ENCODE results near the gene SFMBT1.
A peak's percentile ranks its signal among the peaks of the same experiment; 100 is the strongest.
"Not testable (repeated sequence)": the region's sequence is repeated elsewhere in the genome, so short reads cannot be mapped to it uniquely, and the experiment has no call there.

The SFMBT1 gene

DNA sequence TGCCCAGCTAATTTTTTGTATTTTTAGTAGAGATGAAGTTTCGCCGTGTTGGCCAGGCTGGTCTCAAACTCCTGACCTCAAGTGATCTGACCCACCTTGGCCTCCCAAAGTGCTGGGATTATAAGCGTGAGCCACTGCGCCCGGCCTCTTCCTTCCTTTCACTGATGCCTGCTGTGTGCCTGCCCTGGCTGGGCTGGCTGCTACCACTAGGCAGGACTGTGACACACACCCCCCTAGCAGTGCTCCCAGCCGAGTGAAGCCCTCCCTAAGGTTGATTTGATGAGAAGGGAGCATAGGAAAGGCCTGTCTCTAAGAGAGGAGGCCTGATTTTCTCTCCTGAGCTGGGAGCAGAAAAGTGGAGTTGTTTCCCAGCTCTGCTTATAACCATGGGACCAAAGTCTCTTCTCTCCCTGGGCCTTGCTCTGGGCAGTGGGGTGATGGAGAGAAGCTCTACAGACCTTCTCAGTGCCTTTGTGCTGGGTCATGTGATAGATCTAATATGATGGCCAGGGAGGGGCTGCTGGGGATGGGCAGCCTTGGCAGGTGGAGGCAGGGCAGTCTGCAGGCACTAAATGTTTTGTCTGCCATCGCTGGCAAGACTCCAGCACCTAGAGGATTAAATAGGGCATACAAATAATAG, 20.1 kb upstream of the SFMBT1 start:
- no peak for TF ChIP-seq ZNF274 (IDR thresholded peaks at IDR 0.05; ENCODE audit: low read depth, low read length)
- H3K4me3 ChIP-seq (ENCODE audit: low read length): no peak overlapping the region

DNA sequence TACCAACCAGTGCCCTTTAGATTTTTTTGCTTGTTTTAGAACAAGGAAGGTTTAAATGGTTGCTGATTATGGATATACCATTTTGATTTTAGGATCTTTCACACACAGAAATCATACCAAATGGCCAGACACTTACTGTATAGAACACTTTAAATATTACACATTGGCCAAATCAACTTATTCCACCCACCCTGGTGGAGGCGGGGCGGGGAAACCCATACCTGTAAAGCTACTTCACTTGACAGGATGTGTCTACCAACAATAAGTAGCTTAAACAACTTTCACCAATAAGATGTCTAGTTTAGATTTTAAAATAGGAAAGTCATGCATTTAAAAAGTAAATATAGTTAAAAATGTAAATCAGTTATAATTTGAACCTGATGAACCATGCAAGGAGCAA, 17.0 kb upstream of the SFMBT1 start:
- H3K4me3 ChIP-seq (ENCODE audit: low read length): no peak overlapping the region
- TF ChIP-seq ZNF274 (IDR thresholded peaks at IDR 0.05; ENCODE audit: low read depth, low read length): no peak

DNA sequence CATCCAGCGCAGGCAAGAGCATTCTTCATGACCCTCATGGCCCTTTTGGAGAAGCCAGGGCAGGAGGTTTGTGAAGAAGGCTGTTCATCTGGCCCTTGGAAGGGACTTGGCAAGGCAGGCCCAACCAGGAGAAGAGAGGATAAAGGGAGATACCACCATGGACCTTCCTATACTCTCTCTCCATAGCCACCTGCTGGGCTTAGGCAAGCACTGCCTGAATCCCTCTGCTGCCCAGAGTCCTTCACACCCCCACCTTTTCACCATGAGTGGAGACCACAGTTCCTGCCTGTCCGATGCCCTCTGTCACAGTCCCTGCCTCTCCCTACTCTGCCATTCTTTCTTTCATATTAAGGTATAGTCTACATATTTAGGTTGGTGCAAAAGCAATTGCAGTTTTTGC, 10.6 kb upstream of the SFMBT1 start:
- TF ChIP-seq ZNF274 (IDR thresholded peaks at IDR 0.05; ENCODE audit: low read depth, low read length): no peak
- H3K4me3 ChIP-seq (ENCODE audit: low read length): no peak overlapping the region

DNA sequence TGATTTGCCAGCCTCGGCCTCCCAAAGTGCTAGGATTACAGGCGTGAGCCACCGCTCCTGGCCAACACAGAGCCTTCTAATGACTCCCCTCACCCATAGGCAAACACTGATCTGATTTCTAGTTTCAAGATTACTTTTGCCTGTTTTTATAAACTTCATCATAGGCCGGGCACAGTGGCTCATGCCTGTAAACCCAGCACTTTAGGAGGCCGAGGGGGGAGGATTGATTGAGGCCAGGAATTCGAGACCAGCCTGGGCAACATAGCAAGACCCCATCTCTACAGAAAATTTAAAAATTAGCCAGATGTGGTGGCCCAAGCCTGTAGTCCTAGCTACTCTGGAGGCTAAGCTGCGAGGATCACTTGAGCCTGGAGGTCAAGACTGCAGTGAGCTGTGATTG, 8.4 kb upstream of the SFMBT1 start:
- H3K4me3 ChIP-seq (ENCODE audit: low read length): not testable (repeated sequence)

DNA sequence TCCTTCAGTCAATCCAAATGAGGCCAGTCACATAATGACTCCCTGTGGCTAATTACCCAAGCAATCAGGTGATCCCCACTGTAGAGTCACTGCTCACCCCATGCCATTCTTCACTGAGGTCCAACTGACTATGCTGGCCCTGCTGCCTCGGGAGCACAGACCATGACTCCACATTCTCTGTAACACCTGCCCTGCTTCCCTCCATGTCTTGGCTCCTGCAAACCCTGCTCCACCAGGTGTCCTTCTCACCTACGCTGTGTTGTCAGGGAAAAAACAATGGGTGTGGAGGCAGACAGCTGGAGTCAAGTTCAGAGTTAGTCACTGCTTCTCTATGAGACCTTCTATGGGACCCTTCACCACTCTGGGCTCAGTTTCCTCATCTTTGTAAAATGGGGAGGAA, 6.1 kb upstream of the SFMBT1 start:
- TF ChIP-seq ZNF274 (IDR thresholded peaks at IDR 0.05; ENCODE audit: low read depth, low read length): no peak
- H3K4me3 ChIP-seq (ENCODE audit: low read length): no peak overlapping the region

DNA sequence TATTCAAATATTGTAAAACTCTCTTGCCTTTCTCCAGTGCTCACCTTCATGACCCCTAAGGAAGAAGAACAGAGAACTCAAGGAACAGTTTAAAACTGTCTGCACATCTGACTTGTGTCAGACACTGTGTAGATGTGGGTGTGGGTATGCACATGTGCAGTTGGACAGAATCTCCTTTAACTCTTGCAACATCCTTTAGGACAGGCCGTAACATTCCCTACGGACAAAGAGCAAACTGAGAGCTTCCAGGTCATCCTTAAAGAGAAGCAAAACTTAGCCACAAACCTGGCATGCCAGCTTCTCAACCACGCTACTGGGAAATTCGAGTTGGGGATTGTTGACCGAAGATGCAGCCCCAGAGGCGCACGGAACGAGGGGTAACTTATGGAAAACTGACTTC, 4.1 kb upstream of the SFMBT1 start:
- no peak overlapping the region for H3K4me3 ChIP-seq (ENCODE audit: low read length)
- no peak for TF ChIP-seq ZNF274 (IDR thresholded peaks at IDR 0.05; ENCODE audit: low read depth, low read length)

DNA sequence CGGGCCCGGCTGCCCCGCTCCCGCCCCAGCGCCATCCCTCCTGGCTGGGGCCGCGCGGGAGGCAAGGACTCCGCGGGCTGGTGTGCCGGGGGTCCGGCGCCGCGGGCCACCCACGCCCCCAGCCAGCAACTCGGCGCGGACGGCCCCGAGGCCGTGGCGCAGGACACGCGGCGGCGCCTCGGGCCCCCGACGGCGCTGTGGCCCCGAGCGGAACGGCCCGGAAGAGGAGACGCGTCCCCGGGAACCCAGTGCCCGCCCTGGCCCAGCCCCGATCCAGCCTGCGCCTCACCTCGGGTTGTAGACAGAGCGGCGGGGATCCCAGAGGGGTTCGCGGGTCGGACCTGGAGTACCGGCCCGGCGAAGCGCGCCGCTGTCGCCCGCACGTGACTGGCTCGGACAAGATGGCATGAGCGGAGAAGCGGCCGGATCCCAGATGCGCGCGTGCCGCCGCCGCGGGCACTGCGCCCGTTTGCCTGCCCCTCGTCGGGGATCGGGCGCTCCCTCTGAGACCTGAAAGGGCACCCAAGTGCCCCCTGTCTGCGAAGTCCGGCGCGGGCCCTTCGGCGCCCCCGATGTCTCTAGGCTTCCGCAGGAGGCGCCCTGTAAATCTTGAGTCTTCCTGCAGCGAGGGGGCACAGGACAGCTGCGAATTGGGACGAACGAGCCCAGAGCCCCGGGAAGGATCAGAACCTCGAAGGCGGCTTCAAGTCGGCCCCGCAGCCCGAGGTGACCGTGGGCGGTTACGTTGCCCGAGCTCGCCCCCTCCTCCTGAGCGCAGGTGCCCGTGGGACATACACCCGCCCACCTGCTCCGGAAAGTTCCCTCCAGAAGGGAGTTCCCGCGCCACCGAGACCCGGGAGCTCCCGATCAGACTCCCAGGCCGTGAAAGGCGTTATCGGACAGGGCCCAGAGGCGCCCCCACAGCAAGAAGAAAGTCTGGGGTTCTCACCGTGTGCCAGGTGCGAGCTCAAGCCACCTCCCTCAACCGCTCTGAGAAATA, 598 bp upstream of the SFMBT1 start:
- TF ChIP-seq ZNF274 (IDR thresholded peaks at IDR 0.05; ENCODE audit: low read depth, low read length): no peak
- peak overlapping the region; percentile 89 for H3K4me3 ChIP-seq (ENCODE audit: low read length)

DNA sequence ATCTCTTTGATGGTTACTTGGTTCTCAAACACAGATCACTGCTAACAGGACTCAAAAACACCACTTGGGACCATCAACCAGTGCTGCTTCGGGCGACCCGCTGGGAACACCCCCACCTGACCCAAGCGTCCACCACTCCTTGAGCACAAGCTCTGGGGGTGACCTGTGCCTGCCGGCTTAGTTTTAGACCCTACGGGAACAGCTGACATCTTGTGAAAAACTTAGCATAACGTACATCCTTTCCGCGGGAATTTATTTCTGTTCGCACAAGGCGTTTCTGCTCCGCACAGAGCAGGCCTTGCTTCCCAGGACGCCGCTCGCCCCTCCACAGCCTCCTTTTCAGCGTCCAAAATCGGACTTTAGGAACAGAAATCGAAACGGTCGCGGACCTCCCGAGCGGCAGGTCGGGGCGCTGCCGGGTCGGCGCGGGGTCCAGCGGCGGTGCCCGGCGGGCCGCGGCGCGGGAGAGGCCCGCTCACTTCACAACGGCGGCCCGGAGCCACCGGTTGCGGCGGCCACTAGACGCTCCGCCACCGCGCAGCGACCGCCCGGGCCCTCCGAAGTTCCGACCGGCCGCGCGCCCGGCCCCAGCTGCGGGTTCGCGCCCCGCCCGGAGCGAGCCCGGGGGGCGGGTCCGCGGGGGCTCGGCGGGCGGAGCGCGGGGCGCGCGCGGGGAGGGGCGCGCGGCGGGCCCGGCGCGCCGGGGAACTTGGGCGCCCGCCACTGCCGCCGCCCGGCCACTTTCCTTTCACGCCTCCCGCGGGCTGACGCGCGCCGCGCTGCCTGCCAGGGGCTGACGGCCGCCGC, 959 bp downstream of the SFMBT1 start:
- no peak for TF ChIP-seq ZNF274 (IDR thresholded peaks at IDR 0.05; ENCODE audit: low read depth, low read length)
- H3K4me3 ChIP-seq (ENCODE audit: low read length): peak overlapping the region; percentile 67

DNA sequence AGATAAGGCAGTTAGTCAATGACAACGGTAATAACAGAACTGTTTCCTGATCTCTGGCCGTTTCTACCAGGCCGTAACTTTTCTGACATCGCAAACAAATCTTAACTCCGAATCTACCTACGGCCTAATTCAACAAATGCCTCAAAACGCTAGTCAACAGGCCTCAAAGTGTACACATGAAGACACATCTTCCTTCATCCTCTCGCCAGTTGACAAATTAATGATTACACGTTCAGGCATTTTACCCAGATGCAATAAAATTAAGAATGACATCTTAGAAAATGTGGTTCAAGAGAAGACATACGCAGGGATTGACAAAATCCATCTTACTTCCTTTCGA, 1.5 kb downstream of the SFMBT1 start:
- peak overlapping the region; percentile 67 for H3K4me3 ChIP-seq (ENCODE audit: low read length)
- TF ChIP-seq ZNF274 (IDR thresholded peaks at IDR 0.05; ENCODE audit: low read depth, low read length): no peak

DNA sequence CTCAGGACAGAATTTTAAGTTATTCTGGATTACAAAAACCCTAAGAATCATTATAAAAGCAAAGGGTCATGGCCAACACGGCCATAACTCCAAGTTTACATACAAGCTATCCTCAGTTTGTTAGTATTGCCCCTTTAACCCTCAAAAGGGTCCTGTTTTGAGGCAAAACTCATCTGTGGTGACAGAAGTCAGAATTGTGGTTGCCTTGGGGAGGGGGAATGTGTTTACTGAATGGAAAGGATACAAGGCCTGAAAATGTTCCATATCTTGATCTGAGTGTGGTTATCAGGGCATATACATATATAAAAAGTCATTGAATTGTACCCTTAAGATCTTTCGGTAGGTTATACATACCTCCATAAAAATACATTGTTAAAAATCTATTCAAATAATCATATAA, 2.1 kb downstream of the SFMBT1 start:
- H3K4me3 ChIP-seq (ENCODE audit: low read length): no peak overlapping the region
- no peak for TF ChIP-seq ZNF274 (IDR thresholded peaks at IDR 0.05; ENCODE audit: low read depth, low read length)

DNA sequence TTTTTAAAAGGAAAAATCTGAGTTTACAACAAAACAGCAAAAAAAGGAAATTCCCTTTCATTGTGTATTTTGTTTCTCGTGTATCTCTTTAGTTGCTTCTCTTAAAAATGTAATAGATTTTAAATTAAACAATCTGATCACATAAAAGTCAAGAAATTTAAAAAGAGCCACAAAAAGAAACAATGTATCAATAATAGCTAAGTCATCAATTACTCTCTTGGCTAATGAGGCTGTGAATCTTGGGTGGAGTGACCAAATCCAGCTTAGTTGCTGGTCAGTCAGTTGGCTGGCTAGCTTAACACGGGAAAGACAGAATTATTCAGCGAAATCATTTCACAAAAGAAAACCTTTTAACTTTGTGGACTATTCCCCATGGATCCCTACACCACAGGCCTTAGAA, 3.2 kb downstream of the SFMBT1 start:
- TF ChIP-seq ZNF274 (IDR thresholded peaks at IDR 0.05; ENCODE audit: low read depth, low read length): no peak
- H3K4me3 ChIP-seq (ENCODE audit: low read length): no peak overlapping the region

DNA sequence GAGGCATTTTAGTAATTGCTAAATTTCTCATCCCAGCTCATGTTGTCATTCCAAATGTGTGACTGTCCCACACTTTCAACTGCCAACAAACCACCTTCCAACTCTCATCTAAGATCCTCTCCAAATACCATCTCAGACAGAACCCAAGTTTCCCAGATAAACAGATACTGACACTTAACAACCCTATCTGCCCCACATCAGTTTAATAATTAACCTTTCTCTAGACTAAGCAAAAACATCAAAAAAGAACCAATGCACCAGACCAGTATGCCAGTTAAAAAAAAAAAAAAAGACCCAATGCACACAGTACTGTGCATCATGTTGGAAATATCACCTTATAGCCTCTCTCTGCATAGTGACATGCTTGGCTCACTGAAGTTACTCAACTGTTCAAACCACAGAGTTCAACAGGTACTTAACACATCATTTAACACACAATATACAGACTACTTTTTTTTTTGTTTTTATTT, 5.5 kb downstream of the SFMBT1 start:
- no peak for TF ChIP-seq ZNF274 (IDR thresholded peaks at IDR 0.05; ENCODE audit: low read depth, low read length)
- no peak overlapping the region for H3K4me3 ChIP-seq (ENCODE audit: low read length)

DNA sequence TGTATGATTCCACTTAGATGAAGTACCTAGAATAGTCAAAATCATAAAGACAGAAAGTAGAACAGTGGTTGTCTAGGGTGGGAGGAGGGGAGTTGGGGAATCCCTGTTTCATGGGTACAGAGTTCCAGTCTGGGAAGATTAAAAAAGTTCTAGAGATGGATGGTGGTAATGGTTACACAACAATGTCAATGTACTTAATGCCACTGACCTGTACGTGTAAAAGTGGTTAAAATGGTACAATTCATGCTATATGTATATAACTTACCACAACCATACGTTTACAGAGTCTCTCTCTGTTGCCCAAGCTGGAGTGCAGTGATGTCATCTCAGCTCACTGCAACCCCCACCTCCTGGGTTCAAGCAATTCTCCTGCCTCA, 6.5 kb downstream of the SFMBT1 start:
- no peak for TF ChIP-seq ZNF274 (IDR thresholded peaks at IDR 0.05; ENCODE audit: low read depth, low read length)
- H3K4me3 ChIP-seq (ENCODE audit: low read length): no peak overlapping the region

DNA sequence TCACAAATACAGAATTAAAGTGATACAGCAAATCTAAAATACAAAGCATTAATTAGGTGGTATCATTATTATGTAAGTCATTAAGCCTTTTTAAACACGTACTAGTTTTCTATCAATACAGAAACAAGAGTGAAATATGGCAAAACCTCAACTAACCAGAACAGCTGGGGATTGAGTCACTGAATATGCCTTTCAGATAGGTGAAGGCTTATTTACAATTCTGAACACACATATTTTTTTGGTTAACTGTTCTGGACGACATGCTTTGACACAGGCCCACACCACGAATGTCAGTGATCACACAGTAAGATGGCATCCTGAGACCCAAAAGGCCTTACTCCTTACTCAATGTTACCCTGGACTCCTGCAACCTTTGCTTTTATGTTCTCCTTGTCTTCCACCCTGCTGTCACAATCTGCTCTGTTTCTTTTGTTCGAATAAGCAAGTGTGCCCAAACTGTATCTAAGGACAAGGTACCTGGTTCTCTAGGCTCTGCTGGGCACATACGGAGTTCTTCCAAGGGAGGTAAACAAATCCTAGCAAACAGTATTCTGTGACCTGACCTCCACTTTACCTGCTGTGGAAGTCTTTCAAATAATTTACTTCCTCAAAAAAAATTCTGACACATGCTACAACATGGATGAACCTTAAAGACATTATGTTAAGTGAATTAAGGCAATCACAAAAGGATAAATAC, 7.0 kb downstream of the SFMBT1 start:
- TF ChIP-seq ZNF274 (IDR thresholded peaks at IDR 0.05; ENCODE audit: low read depth, low read length): no peak
- H3K4me3 ChIP-seq (ENCODE audit: low read length): no peak overlapping the region
